Vagina (tissue), 2 donors: ENCODE measurements around the gene CEACAM19. TPM values are rescaled to one million over a fixed set of nuclear protein-coding genes. Genes with fewer than 3 reads are reported as not detected.

Source experiments
- DNase-seq, 2 donors: peaks; one replicate each; pipeline ENCODE4 v3.0.0-alpha.2; 2017; ENCODE audit errors: extremely low spot score in 2 of 2
- H3K27ac ChIP-seq: fragments of 200-600 bp; sonication (generic); one replicate; pipeline ENCODE4 v1.5.1; 2019
- H3K27me3 ChIP-seq: fragments of 200-600 bp; sonication (generic); one replicate; pipeline ENCODE4 v1.5.1; 2019
- H3K36me3 ChIP-seq, 2 donors: fragments of 200-600 bp; sonication (generic); one replicate each; pipeline ENCODE4 v1.5.1; 2017 to 2019
- H3K4me1 ChIP-seq: fragments of 200-600 bp; sonication (generic); one replicate; pipeline ENCODE4 v1.5.1; 2019
- H3K4me3 ChIP-seq, 2 donors: fragments of 200-600 bp; sonication (generic); 1 replicate in 1 of 2; 2 replicates in 1 of 2; pipeline ENCODE4 v1.5.1; 2016 to 2019
- H3K9me3 ChIP-seq: fragments of 200-600 bp; sonication (generic); one replicate; pipeline ENCODE4 v1.5.1; 2019
- POLR2A ChIP-seq, 2 donors: fragments of 450-650 bp; IDR thresholded peaks; one replicate each; pipeline ENCODE4 v1.6.1; 2017; ENCODE audit warnings: antibody characterized with exemption in 2 of 2, mild to moderate bottlenecking in 2 of 2, moderate library complexity in 2 of 2
- POLR2AphosphoS5 ChIP-seq, 2 donors: sonication (generic); formaldehyde crosslinking; IDR thresholded peaks; one replicate each; pipeline ENCODE4 v1.9.0; 2017; ENCODE audit warnings: antibody characterized with exemption in 2 of 2, mild to moderate bottlenecking in 2 of 2, low read depth in 1 of 2; ENCODE audit not compliant: insufficient read depth in 1 of 2
- intact Hi-C: fragments of 100-400 bp; cut with DNase I; formaldehyde crosslinking; loops from one replicate; pipeline ENCODE4 v1.15.1; 2023
- total RNA-seq: library from RNA; depleted of rRNA; stranded (reverse); fragments of >200 nt; gene quantifications from one replicate; pipeline ENCODE4 v1.2.3, GENCODE V29; 2016
- TF ChIP-seq, protein P1 (sequence below), 3 experiments: fragments of 450-650 bp in 2 of 3; fragments of 200-600 bp in 1 of 3; sonication (generic) in 1 of 3; IDR thresholded peaks; one replicate each; pipeline ENCODE4 v1.5.1; 2017 to 2019; ENCODE audit warnings: antibody characterized with exemption in 3 of 3, mild to moderate bottlenecking in 2 of 3, moderate library complexity in 2 of 3

Gene CEACAM19
- total RNA-seq, 1 donor from 2014 or later, result 7.1 TPM

DNA sequence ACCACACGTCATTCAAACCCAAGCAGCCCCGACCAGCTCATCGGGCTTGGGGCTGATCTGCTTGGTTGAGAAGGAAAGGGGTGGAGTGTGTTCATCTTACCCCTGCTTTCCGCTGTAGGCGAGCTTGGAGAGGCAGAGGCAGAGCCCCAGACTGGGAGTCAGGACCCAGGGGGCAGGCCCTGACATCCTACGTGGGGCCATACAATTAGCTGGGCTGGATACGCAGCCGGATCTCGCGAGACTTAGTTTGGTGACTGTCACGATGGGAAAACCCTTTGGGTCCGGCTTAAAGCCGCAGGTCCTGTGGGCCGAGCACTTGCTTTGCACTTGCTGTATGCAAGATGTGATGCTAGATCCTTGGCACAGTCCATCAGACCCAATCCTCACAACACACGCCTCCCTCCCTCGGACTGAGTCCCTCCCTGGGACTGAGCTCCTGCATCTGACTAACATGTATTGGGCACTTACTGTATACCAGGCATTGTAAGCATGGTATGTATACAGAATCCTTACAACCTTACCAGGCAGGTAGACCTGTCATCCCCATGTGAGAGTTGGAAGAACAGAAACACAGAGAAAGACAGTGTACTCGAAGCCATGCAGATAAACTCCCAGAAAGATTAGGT is 31.4 kb downstream of the CEACAM19 start:
- Histone ChIP-seq H3K4me3 (no peak overlapping the region), H3K4me1 (no peaks in the 10 kb centered on the region), H3K36me3 (no peaks in the 10 kb centered on the region), H3K27me3 (no peaks in the 10 kb centered on the region), H3K27ac (no peak overlapping the region), H3K9me3 (no peaks in the 10 kb centered on the region)
- DNase-seq, result no peak
- TF ChIP-seq, protein P1, sequence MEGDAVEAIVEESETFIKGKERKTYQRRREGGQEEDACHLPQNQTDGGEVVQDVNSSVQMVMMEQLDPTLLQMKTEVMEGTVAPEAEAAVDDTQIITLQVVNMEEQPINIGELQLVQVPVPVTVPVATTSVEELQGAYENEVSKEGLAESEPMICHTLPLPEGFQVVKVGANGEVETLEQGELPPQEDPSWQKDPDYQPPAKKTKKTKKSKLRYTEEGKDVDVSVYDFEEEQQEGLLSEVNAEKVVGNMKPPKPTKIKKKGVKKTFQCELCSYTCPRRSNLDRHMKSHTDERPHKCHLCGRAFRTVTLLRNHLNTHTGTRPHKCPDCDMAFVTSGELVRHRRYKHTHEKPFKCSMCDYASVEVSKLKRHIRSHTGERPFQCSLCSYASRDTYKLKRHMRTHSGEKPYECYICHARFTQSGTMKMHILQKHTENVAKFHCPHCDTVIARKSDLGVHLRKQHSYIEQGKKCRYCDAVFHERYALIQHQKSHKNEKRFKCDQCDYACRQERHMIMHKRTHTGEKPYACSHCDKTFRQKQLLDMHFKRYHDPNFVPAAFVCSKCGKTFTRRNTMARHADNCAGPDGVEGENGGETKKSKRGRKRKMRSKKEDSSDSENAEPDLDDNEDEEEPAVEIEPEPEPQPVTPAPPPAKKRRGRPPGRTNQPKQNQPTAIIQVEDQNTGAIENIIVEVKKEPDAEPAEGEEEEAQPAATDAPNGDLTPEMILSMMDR (IDR thresholded peaks at IDR 0.05), result no peak
- no peak for TF ChIP-seq POLR2AphosphoS5 (IDR thresholded peaks at IDR 0.05; ENCODE audit: insufficient read depth in 1 of 2, low read depth in 1 of 2)
- no peak for TF ChIP-seq POLR2A (IDR thresholded peaks at IDR 0.05)
- intact Hi-C loops, result no loop called here

DNA sequence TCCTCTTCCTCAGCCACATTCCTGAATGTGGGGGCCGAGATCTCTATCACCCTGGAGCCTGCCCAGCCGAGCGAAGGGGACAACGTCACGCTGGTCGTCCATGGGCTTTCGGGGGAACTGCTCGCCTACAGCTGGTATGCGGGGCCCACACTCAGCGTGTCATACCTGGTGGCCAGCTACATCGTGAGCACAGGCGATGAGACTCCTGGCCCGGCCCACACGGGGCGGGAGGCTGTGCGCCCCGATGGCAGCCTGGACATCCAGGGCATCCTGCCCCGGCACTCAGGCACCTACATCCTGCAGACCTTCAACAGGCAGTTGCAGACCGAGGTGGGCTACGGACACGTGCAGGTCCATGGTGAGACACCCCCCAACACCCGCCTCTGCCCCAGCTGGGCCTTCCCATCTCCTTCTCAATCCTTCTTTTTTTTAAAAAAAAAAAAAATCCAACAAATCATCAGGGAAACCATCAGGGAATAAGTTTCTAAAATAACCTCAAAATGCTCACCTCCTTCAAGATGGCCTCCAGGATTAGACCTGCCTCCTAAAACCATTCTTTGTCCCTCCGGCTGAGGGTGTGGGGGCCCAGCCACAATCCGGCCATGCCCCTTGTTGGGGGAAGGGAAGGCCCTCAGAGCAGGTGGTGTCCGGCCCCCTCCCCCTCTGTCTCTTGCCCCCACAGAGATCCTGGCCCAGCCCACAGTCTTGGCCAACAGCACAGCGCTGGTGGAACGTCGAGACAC is 32.2 kb downstream of the CEACAM19 start:
- DNase-seq, result no peak
- Histone ChIP-seq H3K9me3 (no peaks in the 10 kb centered on the region), H3K27ac (no peak overlapping the region), H3K27me3 (no peaks in the 10 kb centered on the region), H3K36me3 (no peaks in the 10 kb centered on the region), H3K4me3 (no peak overlapping the region), H3K4me1 (no peaks in the 10 kb centered on the region)
- intact Hi-C loops, result no loop called here
- TF ChIP-seq POLR2A (IDR thresholded peaks at IDR 0.05), result no peak
- TF ChIP-seq POLR2AphosphoS5 (IDR thresholded peaks at IDR 0.05; ENCODE audit: insufficient read depth in 1 of 2, low read depth in 1 of 2), result no peak
- TF ChIP-seq, protein P1 (IDR thresholded peaks at IDR 0.05), result no peak

DNA sequence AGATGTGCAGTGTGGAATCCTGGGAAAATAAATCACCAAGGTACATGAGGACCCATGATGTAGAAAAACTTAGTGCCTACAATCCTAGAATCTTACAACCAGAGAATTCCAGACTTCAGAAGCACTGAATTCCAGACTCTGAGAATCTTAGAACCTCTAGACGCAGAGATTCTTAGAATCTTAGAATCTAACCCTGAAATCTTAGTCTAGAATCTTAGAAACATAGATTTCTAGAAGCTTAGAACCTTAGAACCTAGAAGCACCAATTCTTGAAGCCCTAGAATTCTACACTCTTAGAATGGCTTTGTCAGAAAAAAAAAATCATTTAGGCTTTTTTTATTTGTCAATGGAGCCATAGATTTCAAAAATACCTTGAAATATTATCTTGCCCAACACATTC is 33.7 kb downstream of the CEACAM19 start:
- Histone ChIP-seq H3K4me1 (no peaks in the 10 kb centered on the region), H3K36me3 (no peaks in the 10 kb centered on the region), H3K27me3 (no peaks in the 10 kb centered on the region), H3K4me3 (no peak overlapping the region), H3K27ac (no peak overlapping the region), H3K9me3 (no peaks in the 10 kb centered on the region)
- DNase-seq, result no peak
- TF ChIP-seq, protein P1 (IDR thresholded peaks at IDR 0.05), result no peak
- TF ChIP-seq POLR2A (IDR thresholded peaks at IDR 0.05), result no peak
- no peak for TF ChIP-seq POLR2AphosphoS5 (IDR thresholded peaks at IDR 0.05; ENCODE audit: insufficient read depth in 1 of 2, low read depth in 1 of 2)
- intact Hi-C loops, result no loop called here

DNA sequence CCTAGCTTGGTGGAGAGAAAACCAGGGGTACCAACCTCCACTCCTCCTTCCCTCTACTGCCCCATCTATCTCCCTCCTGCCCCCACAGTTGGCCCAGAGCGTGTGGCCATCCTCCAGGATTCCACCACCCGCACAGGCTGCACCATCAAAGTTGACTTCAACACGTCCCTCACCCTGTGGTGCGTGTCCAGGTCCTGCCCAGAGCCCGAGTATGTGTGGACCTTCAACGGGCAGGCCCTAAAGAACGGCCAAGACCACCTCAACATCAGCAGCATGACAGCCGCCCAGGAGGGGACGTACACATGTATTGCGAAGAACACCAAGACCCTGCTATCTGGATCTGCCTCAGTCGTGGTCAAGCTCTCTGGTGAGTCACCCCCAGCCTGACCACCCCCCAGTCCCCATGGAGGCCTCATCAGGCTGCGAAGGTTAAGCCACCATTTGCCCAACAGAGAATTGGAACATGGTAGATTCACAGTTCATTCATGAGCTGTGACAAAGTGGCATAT is 34.3 kb downstream of the CEACAM19 start:
- Histone ChIP-seq H3K27ac (no peak overlapping the region), H3K9me3 (no peaks in the 10 kb centered on the region), H3K36me3 (no peaks in the 10 kb centered on the region), H3K27me3 (no peaks in the 10 kb centered on the region), H3K4me3 (no peak overlapping the region), H3K4me1 (no peaks in the 10 kb centered on the region)
- DNase-seq, result no peak
- TF ChIP-seq POLR2A (IDR thresholded peaks at IDR 0.05), result no peak
- no peak for TF ChIP-seq POLR2AphosphoS5 (IDR thresholded peaks at IDR 0.05; ENCODE audit: insufficient read depth in 1 of 2, low read depth in 1 of 2)
- TF ChIP-seq, protein P1 (IDR thresholded peaks at IDR 0.05), result no peak
- intact Hi-C loops, result no loop called here
